ENCODE results near the gene GCN1. TPM values are rescaled to one million over a fixed set of nuclear protein-coding genes. Genes with fewer than 3 reads are reported as not detected.
A peak's percentile ranks its signal among the peaks of the same experiment; 100 is the strongest.
"Not testable (repeated sequence)": the region's sequence is repeated elsewhere in the genome, so short reads cannot be mapped to it uniquely, and the experiment has no call there.

GCN1 gene
- total and polyA plus RNA-seq, 10 donors = 10.4 to 131 (median 95.5) TPM

DNA sequence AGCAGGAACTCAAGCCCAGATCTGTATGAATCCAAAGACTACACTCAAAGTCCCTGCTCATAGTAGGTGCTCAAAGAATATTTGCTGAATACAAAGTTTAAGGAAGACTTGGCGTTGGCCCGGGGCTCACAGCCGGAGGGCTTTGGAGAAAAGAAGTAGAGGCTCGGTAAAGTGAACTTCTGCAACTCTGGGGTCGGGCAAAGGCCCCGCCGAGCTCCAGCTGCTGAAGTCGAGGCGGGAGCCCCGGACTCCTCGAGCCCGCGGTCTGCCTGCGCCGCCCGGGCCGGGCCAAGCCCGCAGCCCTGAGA, 335 bp downstream of the GCN1 start:
- intact Hi-C loops (cut with DNase I; ENCODE audit: low total_unique reads) = no loop called here
- Histone ChIP-seq H3K36me3 (peaks cover 0 to 74% (median 49%) of the 10 kb centered on the region in 6 donors), H3K9me3 (no peaks in the 10 kb centered on the region), H3K27ac (peak overlapping the region; percentile 80 to 91 (median 86)), H3K4me1 (peaks cover 25 to 90% (median 66%) of the 10 kb centered on the region in 6 donors), H3K27me3 (replicated peaks in 1 of 7) (no peaks in the 10 kb centered on the region), H3K4me3 (peak overlapping the region; percentile 89 to 99 (median 96))
- no peak for DNase-seq
- TF ChIP-seq, protein P1, sequence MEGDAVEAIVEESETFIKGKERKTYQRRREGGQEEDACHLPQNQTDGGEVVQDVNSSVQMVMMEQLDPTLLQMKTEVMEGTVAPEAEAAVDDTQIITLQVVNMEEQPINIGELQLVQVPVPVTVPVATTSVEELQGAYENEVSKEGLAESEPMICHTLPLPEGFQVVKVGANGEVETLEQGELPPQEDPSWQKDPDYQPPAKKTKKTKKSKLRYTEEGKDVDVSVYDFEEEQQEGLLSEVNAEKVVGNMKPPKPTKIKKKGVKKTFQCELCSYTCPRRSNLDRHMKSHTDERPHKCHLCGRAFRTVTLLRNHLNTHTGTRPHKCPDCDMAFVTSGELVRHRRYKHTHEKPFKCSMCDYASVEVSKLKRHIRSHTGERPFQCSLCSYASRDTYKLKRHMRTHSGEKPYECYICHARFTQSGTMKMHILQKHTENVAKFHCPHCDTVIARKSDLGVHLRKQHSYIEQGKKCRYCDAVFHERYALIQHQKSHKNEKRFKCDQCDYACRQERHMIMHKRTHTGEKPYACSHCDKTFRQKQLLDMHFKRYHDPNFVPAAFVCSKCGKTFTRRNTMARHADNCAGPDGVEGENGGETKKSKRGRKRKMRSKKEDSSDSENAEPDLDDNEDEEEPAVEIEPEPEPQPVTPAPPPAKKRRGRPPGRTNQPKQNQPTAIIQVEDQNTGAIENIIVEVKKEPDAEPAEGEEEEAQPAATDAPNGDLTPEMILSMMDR (IDR thresholded peaks at IDR 0.05 in 8 of 11, conservative IDR thresholded peaks at IDR 0.05 in 3 of 11) = no peak
- TF ChIP-seq POLR2A (IDR thresholded peaks at IDR 0.05) (no peak), POLR2AphosphoS5 (IDR thresholded peaks at IDR 0.05) (no peak)
- 0 to 1% (median 0%) methylated on average over 10 to 18 of the region's 18 CpGs for WGBS, 5 donors

DNA sequence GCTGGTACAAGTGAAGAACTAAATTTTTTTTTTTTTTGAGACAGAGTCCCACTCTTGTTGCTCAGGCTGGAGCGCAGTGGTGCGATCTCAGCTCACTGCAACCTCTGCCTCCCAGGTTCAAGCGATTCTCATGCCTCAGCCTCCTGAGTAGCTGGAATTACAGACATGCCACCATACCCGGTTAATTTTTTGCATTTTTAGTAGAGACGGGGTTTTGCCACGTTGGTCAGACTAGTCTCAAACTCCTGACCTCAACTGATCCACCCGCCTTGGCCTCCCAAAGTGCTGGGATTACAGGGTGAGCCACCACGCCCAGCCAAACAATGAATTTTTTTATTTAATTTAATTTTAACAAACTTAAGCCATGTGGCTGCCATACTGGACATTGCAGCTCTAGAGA, 1.2 kb downstream of the GCN1 start:
- not testable (repeated sequence) for H3K9me3 ChIP-seq
- 81 to 87% (median 87%) methylated on average over 8 of the region's 8 CpGs for WGBS, 5 donors
- peaks cover 0 to 74% (median 49%) of the 10 kb centered on the region in 6 donors for H3K36me3 ChIP-seq

DNA sequence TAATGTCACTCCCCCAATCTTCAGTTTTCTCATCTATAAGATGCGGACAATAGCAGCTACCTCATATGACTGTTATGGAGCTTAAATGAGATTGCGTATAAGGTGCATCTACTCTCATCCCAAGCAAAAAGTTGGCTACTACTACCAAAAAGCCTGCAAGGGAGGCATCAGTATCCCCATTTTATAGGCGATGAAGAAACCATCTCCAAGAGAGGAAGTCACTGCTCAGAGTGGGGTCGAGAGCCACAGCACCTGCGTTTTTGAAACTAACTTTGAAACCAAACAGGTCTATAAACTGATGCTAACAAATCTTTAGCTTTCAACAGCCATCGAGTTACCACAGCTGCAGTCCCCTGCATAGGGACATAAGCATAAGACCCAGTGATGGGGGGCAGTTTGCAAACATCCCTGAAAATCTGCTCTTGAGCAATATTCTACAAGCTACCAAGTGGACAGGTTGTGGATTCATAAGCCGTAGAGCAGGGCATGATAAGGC, 3.5 kb downstream of the GCN1 start:
- Histone ChIP-seq H3K36me3 (peaks cover 0 to 74% (median 49%) of the 10 kb centered on the region in 6 donors), H3K27me3 (replicated peaks in 1 of 7) (no peaks in the 10 kb centered on the region), H3K4me1 (peaks cover 13 to 78% (median 40%) of the 10 kb centered on the region in 6 donors), H3K27ac (no peak overlapping the region), H3K9me3 (no peaks in the 10 kb centered on the region), H3K4me3 (no peak overlapping the region)
- intact Hi-C loops (cut with DNase I; ENCODE audit: low total_unique reads) = no loop called here
- no peak for DNase-seq
- TF ChIP-seq POLR2AphosphoS5 (IDR thresholded peaks at IDR 0.05) = no peak
- no peak for TF ChIP-seq POLR2A (IDR thresholded peaks at IDR 0.05)
- TF ChIP-seq, protein P1 (IDR thresholded peaks at IDR 0.05 in 8 of 11, conservative IDR thresholded peaks at IDR 0.05 in 3 of 11) = no peak
- 69 to 82% (median 78%) methylated on average over 7 of the region's 7 CpGs for WGBS, 5 donors

More for the DNA sequence above, 1.2 kb downstream of the GCN1 start:
- H3K27me3 ChIP-seq (replicated peaks in 1 of 7); DNase-seq; H3K27ac ChIP-seq; intact Hi-C loops (cut with DNase I; ENCODE audit: low total_unique reads): not testable (repeated sequence)
- peaks cover 18 to 81% (median 57%) of the 10 kb centered on the region in 6 donors for H3K4me1 ChIP-seq
- peak overlapping the region in 6 of 8 donors; percentile 89 to 99 (median 93) for H3K4me3 ChIP-seq

DNA sequence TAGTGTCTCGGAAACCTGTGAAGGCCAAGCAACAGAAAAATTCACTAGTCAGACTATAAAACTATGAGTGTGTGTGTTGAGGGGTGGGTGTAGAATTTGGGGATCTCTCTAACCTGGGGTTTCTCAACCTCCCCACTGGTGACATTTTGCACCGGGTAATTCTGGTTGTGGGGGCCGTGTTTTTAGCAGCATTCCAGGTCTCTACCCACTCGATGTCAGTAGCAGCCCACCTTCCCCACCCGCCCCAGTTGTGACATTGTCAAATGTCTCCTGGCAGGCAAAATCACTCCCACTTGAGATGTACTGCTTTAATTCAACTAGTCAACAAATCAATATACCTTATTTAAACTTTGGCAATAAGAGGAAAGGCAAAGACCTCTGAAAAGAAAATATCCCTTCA, 4.1 kb downstream of the GCN1 start:
- peaks cover 13 to 72% (median 34%) of the 10 kb centered on the region in 6 donors for H3K4me1 ChIP-seq
- H3K9me3 ChIP-seq = no peaks in the 10 kb centered on the region
- DNase-seq = no peak
- no peak overlapping the region for H3K27ac ChIP-seq
- WGBS, 5 donors = 90 to 93% (median 91%) methylated on average over 5 of the region's 5 CpGs
- no peaks in the 10 kb centered on the region for H3K27me3 ChIP-seq (replicated peaks in 1 of 7)
- no peak overlapping the region for H3K4me3 ChIP-seq
- intact Hi-C loops (cut with DNase I; ENCODE audit: low total_unique reads) = no loop called here
- TF ChIP-seq, protein P1 (IDR thresholded peaks at IDR 0.05 in 8 of 11, conservative IDR thresholded peaks at IDR 0.05 in 3 of 11) = no peak
- H3K36me3 ChIP-seq = peaks cover 0 to 74% (median 50%) of the 10 kb centered on the region in 6 donors

DNA sequence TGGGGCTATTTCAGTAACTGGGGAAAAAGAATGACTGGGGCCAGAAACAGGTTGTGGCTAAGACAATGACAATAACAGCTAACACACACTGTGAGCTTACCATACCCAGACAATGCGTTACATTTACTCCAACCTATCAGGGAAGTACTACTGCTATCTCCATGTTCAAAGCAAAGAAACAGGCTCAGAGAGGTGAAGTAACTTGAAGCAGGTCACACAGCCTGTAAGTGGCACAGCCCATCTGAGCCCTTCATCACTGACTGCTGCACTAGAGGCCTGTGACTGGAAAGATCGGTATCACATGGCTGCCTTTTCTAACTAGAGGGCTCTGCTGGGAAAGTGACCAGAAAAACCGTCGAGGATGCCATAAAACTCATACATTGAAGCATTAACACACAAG, 7.9 kb downstream of the GCN1 start:
- WGBS, 5 donors = 85 to 97% (median 92%) methylated on average over 4 of the region's 4 CpGs
- intact Hi-C loops (cut with DNase I; ENCODE audit: low total_unique reads) = no loop called here
- TF ChIP-seq, protein P1 (IDR thresholded peaks at IDR 0.05 in 8 of 11, conservative IDR thresholded peaks at IDR 0.05 in 3 of 11) = no peak
- TF ChIP-seq POLR2AphosphoS5 (IDR thresholded peaks at IDR 0.05) (no peak), POLR2A (IDR thresholded peaks at IDR 0.05) (no peak)

More for the DNA sequence above, 7.9 kb downstream of the GCN1 start:
- peaks cover 6 to 100% (median 87%) of the 10 kb centered on the region in 6 donors for H3K36me3 ChIP-seq
- H3K27ac ChIP-seq = no peak overlapping the region
- DNase-seq = no peak
- no peaks in the 10 kb centered on the region for H3K9me3 ChIP-seq
- no peaks in the 10 kb centered on the region for H3K27me3 ChIP-seq (replicated peaks in 1 of 7)
- no peak overlapping the region for H3K4me3 ChIP-seq
- H3K4me1 ChIP-seq = peaks cover 0 to 39% (median 6%) of the 10 kb centered on the region in 6 donors

All from spleen (tissue), 11 donors.